Left renal cortex interstitium (tissue), 4 donors: ENCODE data around the gene STX16. TPM values are rescaled to one million over a fixed set of nuclear protein-coding genes. Genes with fewer than 3 reads are reported as not detected.
"Not testable (repeated sequence)": the region's sequence is repeated elsewhere in the genome, so short reads cannot be mapped to it uniquely, and the experiment has no call there.

Experiments
- DNase-seq, 4 donors: peaks; one replicate each; pipeline ENCODE4 v3.0.0-alpha.2; 2013; ENCODE audit warnings: low read depth in 4 of 4, low spot score in 2 of 4, missing footprints in 1 of 4
- polyA plus RNA-seq, 4 donors: library from polyadenylated mRNA; unstranded; fragments of 120-200 nt; gene quantifications; one replicate each; pipeline ENCODE4 v1.2.1, GENCODE V29; 2013; ENCODE audit not compliant: insufficient read length in 4 of 4

The STX16 gene
- polyA plus RNA-seq, 4 donors: 37.5 to 103 (median 66.7) TPM

DNA sequence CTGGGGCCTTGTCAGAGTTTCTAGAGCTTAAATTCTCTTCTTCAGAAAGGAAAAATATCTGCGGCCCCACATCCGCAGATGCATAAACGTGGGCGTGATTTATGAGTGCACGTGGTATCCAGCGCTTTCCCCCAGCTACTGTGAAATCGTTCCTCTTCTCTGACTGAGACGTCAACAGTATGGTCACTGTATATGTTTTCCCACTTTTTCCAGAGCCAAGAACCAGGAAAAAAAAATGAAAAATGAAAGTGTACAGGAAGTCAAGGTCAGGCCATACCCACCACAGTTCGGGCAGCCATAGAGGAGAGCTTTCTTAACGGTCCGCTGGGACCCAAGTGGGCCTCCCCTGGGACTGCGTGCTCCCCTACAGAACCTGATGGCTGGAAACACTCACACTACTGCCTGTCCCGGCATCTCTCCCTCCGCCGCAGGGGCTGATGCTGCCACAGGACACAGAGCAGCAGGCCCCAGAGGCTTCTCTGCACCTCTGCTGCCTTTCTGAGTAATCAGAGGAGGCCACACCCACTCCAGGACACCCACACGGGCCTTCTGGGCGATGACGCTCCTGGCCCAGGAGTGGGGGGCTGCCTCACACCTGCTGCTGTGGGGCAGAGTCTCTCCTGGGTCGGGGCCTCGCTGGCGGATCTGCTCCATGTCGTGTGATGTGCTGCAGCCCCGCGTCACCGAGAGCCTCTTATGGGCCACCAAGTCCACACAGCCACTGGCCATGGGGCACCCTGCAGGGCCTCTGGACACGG lies 16.4 kb upstream of the STX16 start:
- no peak for DNase-seq

DNA sequence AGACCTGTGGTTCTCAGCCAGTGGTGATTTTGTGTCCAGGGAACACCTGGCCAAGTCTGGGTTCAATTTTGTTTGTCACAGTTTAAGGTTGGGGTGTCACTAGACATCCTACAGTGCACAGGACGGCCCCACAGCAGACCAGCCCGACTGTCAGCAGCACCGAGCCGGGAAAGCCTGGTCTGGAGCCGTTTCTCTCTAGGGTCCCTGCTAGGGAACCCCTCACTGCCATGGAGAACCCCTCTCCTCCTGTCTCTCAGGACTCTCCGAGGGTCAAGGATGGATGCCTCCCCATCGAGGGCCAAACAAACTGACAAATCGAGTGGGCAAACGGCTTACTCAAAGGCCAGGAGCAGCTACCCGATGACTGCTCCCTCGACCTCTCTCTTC lies 15.8 kb upstream of the STX16 start:
- no peak for DNase-seq

- DNase-seq: no peak
Measured at GRCh38 chr20:58636396-58636982, 14.6 kb upstream of the STX16 start.

DNA sequence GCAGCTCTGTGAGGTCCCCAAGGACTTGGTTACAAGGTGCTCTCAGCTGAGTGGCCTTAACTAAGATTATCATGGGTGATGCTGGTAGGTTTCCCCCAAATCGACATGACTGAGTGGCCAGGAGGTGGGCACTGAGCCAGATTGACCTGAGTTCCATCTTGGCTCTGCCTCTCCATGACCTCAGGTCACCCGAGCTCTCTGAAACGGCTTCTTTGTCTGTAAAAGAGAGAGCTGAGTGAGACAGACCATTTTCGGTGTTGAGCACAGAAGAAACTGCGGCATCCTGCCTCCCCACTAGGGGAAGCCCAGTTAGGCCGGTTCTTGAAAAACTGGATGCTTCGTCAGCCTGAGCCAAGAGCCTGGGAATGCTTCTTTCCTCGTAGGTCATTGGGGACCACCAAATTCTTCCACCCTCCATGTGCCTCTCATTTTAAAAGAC lies 14.1 kb upstream of the STX16 start:
- DNase-seq: no peak

GRCh38 chr20:58637466-58638213 lies 13.4 kb upstream of the STX16 start:
- DNase-seq: no peak

DNA sequence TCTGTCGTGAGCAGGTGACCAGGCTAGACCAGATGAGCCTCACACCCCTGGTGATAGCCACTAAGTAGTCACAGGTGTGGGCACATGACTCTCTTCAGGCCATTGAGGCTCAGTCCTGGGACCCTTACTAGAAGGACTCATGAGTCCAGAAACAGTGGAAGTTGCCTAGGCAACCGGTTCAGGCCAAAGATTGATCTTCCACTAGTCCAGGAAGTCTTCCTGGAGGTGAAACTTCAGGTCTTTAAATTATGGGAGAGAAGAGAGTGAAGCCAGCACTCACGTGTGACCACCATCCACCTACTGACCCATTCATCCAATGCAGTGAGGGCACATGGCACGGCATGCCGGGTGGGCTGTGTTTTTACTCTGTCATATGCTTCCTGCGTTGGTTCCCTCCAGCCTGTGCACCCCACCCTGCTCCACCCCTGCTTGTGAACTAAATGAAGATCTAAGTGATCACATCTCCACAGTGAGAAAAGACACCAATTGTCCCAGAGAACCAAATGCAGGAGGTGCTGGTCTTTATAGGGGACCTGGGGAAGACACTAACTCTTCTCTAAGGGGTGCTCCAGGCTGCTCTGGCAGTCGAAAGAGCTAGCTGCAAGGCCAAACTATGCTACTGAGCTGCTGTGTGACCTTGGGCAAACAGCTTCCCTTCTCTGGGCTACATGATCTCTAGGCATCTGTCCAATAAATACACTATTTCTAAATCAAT lies 12.5 kb upstream of the STX16 start:
- DNase-seq: no peak

DNA sequence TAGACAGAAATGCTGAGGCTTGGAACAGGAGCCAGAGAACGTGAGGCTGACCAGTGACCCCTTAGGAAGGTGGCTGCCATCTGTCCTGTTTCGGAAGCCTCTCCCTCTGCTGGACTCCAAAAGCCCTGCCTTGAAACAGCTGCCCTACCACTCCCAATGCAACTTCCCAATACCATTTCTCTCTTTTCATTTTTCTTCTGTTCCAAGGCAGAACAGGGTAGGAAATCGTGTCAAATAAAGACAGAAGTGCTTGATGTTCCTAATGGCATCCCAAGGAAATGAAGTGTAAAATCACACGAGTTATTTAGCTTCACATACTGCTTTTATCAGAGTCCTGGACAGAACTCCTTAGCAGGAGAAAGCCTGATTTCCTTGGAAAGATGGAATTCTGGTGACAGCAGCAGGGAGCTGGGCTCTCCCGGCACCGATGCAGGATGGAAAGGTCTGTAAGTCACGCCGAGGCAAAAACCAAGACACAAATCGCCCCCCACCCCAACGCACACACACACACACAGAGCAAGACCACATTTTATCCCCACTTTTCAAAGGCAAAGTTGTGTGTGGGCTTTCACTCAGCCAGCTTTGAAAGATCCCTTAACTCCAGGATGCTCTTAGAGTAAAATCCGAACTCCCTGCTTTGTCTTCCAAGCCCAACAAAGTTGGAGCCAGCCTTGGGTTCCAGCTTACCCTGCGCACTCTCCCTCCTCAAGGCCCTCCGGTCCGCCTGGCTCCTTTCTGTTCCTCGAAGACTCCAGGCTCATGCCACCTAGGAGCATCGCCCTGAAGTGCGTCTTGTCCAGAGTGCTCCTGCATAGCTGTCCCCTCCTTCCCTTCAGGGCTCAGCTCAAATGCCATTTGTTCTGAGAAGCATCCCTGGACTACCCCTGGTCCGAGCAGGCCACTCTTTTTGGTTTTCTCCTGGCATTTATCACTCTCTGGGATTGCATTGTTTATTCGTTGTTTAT lies 11.6 kb upstream of the STX16 start:
- no peak for DNase-seq

GRCh38 chr20:58640446-58640845 lies 10.6 kb upstream of the STX16 start:
- DNase-seq: no peak

DNA sequence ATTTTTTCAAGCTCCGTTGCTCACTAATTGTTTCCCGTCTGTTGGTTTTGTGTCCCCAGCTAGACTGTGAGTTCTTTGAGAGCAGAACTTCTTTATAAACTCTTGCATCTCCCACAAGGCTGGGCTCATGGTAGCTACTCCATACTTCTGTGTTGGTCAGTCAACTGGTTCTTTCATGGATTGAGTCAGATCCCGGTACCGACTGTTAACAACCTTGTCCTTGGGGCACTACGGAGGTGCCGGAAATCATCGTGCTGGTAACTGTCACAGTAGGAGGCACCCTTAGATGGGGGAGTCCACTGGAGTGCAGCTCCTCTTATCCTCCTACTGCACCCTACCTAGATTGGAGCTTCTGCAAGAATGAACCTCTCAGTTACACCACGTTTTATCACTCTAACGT lies 8.6 kb upstream of the STX16 start:
- no peak for DNase-seq

GRCh38 chr20:58642896-58643295 lies 8.2 kb upstream of the STX16 start:
- DNase-seq: not testable (repeated sequence)

DNA sequence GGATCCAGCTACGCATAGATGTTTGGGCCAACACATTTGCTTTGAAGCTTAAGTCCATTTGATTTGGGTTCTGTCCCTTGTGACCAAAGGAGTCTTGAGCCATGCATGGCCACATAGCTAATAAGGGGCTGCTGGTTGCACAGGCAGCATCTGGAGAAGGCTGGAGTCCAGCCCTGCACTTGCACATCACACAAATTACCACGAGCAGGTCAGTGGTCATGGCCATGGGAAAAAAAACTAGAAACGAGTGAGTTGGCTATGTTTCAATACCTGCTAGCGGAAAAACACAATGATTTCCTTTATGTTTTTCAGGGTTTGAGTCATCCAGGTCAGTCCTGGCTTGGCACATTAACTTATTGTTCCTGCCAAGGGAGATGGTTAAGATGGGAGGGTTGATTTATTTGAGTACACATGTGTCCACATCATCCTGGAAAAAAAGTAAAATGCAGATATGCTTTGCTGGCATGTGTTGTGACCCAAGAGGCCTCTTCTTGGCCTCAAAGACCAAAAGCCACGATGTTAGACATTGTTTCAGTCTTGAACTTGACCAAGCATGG lies 5.6 kb upstream of the STX16 start:
- DNase-seq: no peak

GRCh38 chr20:58646257-58646656 lies 4.8 kb upstream of the STX16 start:
- no peak for DNase-seq

DNA sequence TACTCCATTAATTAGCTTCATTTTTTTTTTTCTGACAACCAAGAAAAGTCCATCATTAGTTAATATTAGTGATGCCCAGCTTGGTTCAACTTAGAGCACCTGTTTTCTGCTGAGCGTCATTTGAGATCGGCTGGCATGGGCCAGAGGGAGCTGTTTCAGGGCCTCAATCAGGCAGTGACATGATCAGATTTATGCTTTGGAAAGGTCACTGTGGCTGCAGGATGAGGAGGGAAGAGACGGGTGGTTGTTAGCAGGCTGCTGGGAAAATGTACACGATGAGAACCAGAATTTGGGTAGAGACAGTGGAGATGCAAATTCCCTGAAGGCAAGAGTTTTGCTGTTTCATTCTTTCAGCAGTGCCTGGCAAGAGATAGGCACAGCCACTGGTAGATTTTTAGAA lies 4.4 kb upstream of the STX16 start:
- DNase-seq: no peak

DNA sequence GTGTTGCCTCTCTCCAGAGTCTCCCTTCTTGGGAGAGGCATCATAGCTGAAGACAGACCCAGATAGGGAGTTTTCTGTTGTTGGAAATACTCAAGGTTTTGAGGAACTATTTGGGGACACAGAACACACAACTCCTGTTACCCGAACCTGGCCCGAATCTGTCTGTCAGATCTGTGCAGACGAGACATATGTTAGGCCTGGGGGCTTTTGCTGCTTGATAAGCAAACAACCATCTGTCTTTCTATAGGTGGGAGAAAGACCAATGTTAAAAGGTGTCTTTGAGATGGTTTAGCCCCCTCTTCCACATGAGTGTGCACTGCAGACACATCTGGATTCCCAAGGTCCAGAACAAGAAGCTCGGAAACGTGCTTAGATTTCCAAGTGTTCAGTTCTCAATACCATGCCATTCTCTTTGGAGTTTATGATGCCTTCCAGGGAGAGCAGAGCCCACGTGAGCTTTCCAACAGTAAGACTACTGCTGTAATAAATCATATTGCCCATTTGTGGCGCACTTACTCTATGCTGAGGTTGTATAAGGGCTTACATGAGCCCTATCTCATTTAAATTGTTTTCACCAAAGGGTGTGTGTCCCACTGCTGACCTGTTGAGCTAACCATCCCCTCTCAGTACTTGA lies 3.8 kb upstream of the STX16 start:
- DNase-seq: no peak

DNA sequence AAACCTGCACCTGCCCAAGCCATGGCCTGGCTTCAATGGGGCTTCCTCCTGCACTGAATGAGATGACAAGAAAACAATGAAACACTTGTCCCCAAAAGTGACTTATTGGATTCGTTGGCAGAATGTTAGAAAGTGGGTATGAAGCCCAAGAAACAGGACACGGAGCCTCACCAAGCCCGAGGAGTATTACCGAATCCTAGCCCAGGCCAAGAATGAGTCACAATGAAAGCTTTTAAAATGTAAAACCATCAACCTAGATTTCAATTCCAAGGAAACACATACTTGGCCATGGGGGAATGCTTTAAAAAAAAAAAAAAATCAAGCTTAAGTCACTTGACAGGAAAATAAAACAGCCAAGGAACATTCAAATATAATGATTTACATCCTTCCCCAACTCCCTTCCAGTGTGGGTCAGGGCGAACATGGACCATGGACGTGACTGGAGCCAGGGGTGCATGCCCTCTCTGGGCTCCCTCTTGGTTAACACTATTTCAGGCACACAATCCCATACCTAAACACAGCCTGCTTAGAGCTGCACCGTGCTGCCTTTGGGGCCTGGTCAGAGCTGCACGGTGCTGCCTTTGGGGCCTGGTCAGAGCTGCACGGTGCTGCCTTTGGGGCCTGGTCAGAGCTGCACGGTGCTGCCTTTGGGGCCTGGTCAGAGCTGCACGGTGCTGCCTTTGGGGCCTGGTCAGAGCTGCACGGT lies 3.1 kb upstream of the STX16 start:
- DNase-seq: no peak

DNA sequence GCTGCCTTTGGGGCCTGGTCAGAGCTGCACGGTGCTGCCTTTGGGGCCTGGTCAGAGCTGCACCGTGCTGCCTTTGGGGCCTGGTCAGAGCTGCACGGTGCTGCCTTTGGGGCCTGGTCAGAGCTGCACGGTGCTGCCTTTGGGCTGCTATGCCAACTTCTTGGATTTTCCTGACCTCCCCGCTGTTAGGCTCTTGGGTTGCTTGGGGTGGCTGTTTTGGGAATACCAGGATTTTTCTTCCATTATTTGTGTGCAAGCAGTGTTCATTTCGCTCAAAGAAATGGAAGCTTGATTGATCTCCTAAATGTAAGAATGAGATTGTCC lies 2.6 kb upstream of the STX16 start:
- not testable (repeated sequence) for DNase-seq

DNA sequence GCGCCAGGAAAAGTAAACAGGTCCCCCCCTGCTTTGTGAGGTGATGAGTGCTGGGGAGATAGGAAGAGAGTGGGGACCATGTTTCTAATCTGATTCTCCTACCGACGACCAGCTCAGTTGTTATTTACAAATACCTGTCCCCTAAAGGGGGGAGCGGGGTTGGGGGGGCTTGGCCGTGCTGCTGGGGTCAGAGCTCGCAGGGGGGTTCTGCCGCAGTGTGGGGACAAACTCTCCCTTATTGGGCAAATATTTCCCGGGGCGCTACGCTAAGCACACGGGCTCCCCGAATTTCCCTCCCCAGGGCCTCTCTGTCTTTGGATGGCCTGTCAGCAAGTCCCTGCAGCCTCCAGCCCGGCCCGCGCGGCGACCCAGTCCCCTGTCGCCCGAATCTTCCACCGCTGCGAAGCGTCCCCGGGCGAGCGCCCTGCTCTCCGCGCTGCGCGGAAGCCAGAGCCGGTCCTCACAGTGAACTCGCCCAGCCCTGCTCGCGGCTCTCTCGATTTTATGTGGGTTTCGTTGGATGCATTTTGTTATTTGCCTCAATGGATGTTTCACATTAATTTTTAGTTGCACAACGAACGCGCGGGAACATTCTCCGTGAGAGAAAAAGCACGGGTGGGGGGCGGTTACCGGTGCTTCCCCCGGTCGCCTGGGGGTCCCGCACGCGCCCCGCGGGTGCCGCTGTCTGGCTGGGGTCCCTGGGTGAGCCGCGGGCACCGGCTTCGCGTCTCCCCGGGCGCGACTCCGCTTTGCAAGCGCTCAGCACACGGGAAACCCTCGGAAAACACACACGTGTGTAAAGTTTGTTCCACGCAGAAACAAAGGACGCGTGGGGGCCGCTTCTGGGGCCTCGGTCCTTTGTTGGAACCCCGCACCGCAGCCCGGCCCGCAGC lies 1.5 kb upstream of the STX16 start:
- no peak for DNase-seq
